Gastrocnemius medialis (tissue), 4 donors: Measurements from ENCODE around the gene DCUN1D4. TPM values are rescaled to one million over a fixed set of nuclear protein-coding genes. Genes with fewer than 3 reads are reported as not detected.

Experiments used
- ATAC-seq, 2 donors: fragments of 150-250 bp; one replicate each; pipeline ENCODE4 v1.9.1; 2016
- DNase-seq, 2 donors: peaks; one replicate each; pipeline ENCODE4 v3.0.0-alpha.2; 2019
- H3K27ac ChIP-seq, 4 donors: fragments of 200-600 bp; sonication (generic); 1 replicate in 1 of 4; 2 replicates in 3 of 4; pipeline ENCODE4 v1.5.1; 2016 to 2018; ENCODE audit warnings: mild to moderate bottlenecking in 2 of 4, moderate library complexity in 1 of 4
- H3K27me3 ChIP-seq, 3 donors: fragments of 200-600 bp; sonication (generic) in 2 of 3; 1 replicate in 1 of 3; 2 replicates in 2 of 3; pipeline versions ENCODE4 v1.5.1 to v1.6.0; 2016 to 2019; ENCODE audit warnings: mild to moderate bottlenecking in 1 of 3, moderate library complexity in 1 of 3
- H3K36me3 ChIP-seq, 2 donors: fragments of 200-600 bp; sonication (generic) in 1 of 2; one replicate each; pipeline ENCODE4 v1.5.1; 2017 to 2018
- H3K4me1 ChIP-seq, 2 donors: fragments of 200-600 bp; sonication (generic) in 1 of 2; one replicate each; pipeline ENCODE4 v1.5.1; 2016 to 2017; ENCODE audit warnings: mild to moderate bottlenecking in 2 of 2
- H3K4me3 ChIP-seq, 4 donors: fragments of 200-600 bp; sonication (generic) in 3 of 4; 1 replicate in 1 of 4; 2 replicates in 3 of 4; pipeline ENCODE4 v1.5.1; 2016 to 2019; ENCODE audit warnings: mild to moderate bottlenecking in 2 of 4
- H3K9me3 ChIP-seq, 3 donors: fragments of 200-600 bp; sonication (generic) in 2 of 3; 1 replicate in 1 of 3; 2 replicates in 2 of 3; pipeline ENCODE4 v1.5.1; 2016 to 2019
- CTCF ChIP-seq, 5 experiments: fragments of 450-650 bp in 3 of 5; fragments of 200-600 bp in 2 of 5; sonication (generic) in 2 of 5; IDR thresholded peaks in 4 of 5; conservative IDR thresholded peaks in 1 of 5; 1 replicate in 4 of 5; 2 replicates in 1 of 5; pipeline ENCODE4 v1.5.1; 2016 to 2019; ENCODE audit warnings: antibody characterized with exemption in 5 of 5, mild to moderate bottlenecking in 3 of 5, moderate library complexity in 3 of 5
- POLR2A ChIP-seq, 2 donors: fragments of 450-650 bp; IDR thresholded peaks; one replicate each; pipeline ENCODE4 v1.6.1; 2017; ENCODE audit warnings: antibody characterized with exemption in 2 of 2, mild to moderate bottlenecking in 2 of 2, moderate library complexity in 2 of 2
- in situ Hi-C, 4 donors: fragments of 200-750 bp; cut with MboI; loops; one replicate each; pipeline versions ENCODE4 v1.15.0 to v1.8.0; 2017; ENCODE audit warnings: low sequenced_read_pairs in 4 of 4
- intact Hi-C: fragments of 100-400 bp; cut with DNase I; formaldehyde crosslinking; loops from one replicate; pipeline ENCODE4 v1.15.1; 2023; ENCODE audit warnings: low total_unique reads
- total RNA-seq, 4 donors: library from RNA; depleted of rRNA; stranded (reverse); fragments of >200 nt; gene quantifications; one replicate each; pipeline versions ENCODE4 v1.1.0 to v1.2.3, GENCODE V29; 2016

Gene DCUN1D4
- total RNA-seq, 4 donors from 2014 or later, result 13.6 to 23.7 (median 18.4) TPM

GRCh38 chr4:51831133-51831532, 11.8 kb upstream of the DCUN1D4 start:
- intact Hi-C loops, result loop anchor here (1.0 kb wide), 1 partner anchor 195 kb away; no protein-coding TSS in a partner anchor

GRCh38 chr4:51833236-51833635, 9.7 kb upstream of the DCUN1D4 start:
- TF ChIP-seq POLR2A (IDR thresholded peaks at IDR 0.05) (no peak), CTCF (IDR thresholded peaks at IDR 0.05 in 4 of 5, conservative IDR thresholded peaks at IDR 0.05 in 1 of 5) (no peak)
- Histone ChIP-seq H3K27ac (no peak overlapping the region), H3K9me3 (no peaks in the 10 kb centered on the region), H3K4me3 (no peak overlapping the region), H3K27me3 (no peaks in the 10 kb centered on the region), H3K4me1 (no peaks in the 10 kb centered on the region), H3K36me3 (no peaks in the 10 kb centered on the region)
- in situ Hi-C loops (no loop called here), intact Hi-C loops (no loop called here)
- no peak for ATAC-seq
- DNase-seq, result no peak

More at GRCh38 chr4:51831133-51831532, 11.8 kb upstream of the DCUN1D4 start:
- Histone ChIP-seq H3K36me3 (no peaks in the 10 kb centered on the region), H3K27me3 (no peaks in the 10 kb centered on the region), H3K9me3 (no peaks in the 10 kb centered on the region), H3K4me3 (no peak overlapping the region), H3K27ac (no peak overlapping the region), H3K4me1 (no peaks in the 10 kb centered on the region)
- ATAC-seq (peak; percentile 69 to 83), DNase-seq (peak; percentile 34 to 64)
- in situ Hi-C loops, result no loop called here
- TF ChIP-seq POLR2A (IDR thresholded peaks at IDR 0.05), result no peak
- TF ChIP-seq CTCF (IDR thresholded peaks at IDR 0.05 in 4 of 5, conservative IDR thresholded peaks at IDR 0.05 in 1 of 5), result peak; percentile 57 to 81 (median 71)

GRCh38 chr4:51835079-51835478, 7.9 kb upstream of the DCUN1D4 start:
- H3K9me3 ChIP-seq, result no peaks in the 10 kb centered on the region
- intact Hi-C loops (no loop called here), in situ Hi-C loops (loop anchor here in 1 of 4 donors (5.0 kb wide), 1 partner anchor 197 kb away; no protein-coding TSS in a partner anchor)
- no peak overlapping the region for H3K27ac ChIP-seq
- H3K27me3 ChIP-seq, result no peaks in the 10 kb centered on the region
- TF ChIP-seq CTCF (IDR thresholded peaks at IDR 0.05 in 4 of 5, conservative IDR thresholded peaks at IDR 0.05 in 1 of 5), result no peak
- TF ChIP-seq POLR2A (IDR thresholded peaks at IDR 0.05), result no peak
- DNase-seq (no peak), ATAC-seq (no peak)
- H3K4me3 ChIP-seq, result no peak overlapping the region
- H3K36me3 ChIP-seq, result no peaks in the 10 kb centered on the region
- no peaks in the 10 kb centered on the region for H3K4me1 ChIP-seq

- H3K9me3 ChIP-seq, result no peaks in the 10 kb centered on the region
- H3K36me3 ChIP-seq, result no peaks in the 10 kb centered on the region
- H3K27me3 ChIP-seq, result no peaks in the 10 kb centered on the region
- DNase-seq (no peak), ATAC-seq (no peak)
- intact Hi-C loops (no loop called here), in situ Hi-C loops (loop anchor here in 1 of 4 donors (5.0 kb wide), 1 partner anchor 196 kb away; no protein-coding TSS in a partner anchor)
- H3K27ac ChIP-seq, result no peak overlapping the region
- no peak overlapping the region for H3K4me3 ChIP-seq
- TF ChIP-seq CTCF (IDR thresholded peaks at IDR 0.05 in 4 of 5, conservative IDR thresholded peaks at IDR 0.05 in 1 of 5) (no peak), POLR2A (IDR thresholded peaks at IDR 0.05) (no peak)
- no peaks in the 10 kb centered on the region for H3K4me1 ChIP-seq
Observed at GRCh38 chr4:51835855-51836254, 7.1 kb upstream of the DCUN1D4 start.

- H3K27me3 ChIP-seq, result no peaks in the 10 kb centered on the region
- H3K36me3 ChIP-seq, result no peaks in the 10 kb centered on the region
- H3K4me3 ChIP-seq, result no peak overlapping the region
- in situ Hi-C loops, result loop anchor here in 1 of 4 donors (5.0 kb wide), 1 partner anchor 196 kb away; no protein-coding TSS in a partner anchor
- no peak for DNase-seq
- no peaks in the 10 kb centered on the region for H3K9me3 ChIP-seq
- ATAC-seq, result no peak
- TF ChIP-seq POLR2A (IDR thresholded peaks at IDR 0.05) (no peak), CTCF (IDR thresholded peaks at IDR 0.05 in 4 of 5, conservative IDR thresholded peaks at IDR 0.05 in 1 of 5) (no peak)
- no peaks in the 10 kb centered on the region for H3K4me1 ChIP-seq
- intact Hi-C loops, result no loop called here
- no peak overlapping the region for H3K27ac ChIP-seq
Observed at GRCh38 chr4:51836549-51836948, 6.4 kb upstream of the DCUN1D4 start.
